Measurements from ENCODE around the gene ECHDC3.
"Not testable (repeated sequence)": the region's sequence is repeated elsewhere in the genome, so short reads cannot be mapped to it uniquely, and the experiment has no call there.

ECHDC3 gene

GRCh38 chr10:11715815-11716494 is 26.2 kb upstream of the ECHDC3 start:
- DNase-seq, result no peak

GRCh38 chr10:11716686-11717085 is 25.5 kb upstream of the ECHDC3 start:
- no peak for DNase-seq

GRCh38 chr10:11719496-11720259 is 22.5 kb upstream of the ECHDC3 start:
- no peak for DNase-seq

DNA sequence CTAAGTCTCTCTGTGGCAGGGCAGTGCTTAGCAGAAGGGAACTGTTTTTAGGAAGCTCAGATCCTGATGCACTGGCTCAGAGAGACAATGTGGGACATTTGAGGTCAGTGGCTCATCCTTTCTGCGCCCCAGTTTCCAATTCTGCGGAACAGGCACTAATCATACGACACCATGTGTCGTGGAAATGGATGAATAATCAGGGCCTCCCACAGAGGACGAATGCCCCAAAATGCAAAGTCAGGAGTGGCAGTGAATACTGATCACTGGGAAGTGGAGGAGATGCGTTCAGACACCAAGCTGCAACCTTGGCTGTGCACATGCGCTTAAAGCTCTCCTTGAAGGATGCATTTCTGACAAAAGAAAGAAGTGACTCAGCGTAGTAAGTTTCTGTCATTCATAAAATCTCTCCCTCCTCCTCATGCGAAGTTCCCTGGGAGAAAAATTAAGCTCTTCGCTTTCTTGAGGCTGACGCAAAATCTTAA is 21.9 kb upstream of the ECHDC3 start:
- DNase-seq, result no peak

DNA sequence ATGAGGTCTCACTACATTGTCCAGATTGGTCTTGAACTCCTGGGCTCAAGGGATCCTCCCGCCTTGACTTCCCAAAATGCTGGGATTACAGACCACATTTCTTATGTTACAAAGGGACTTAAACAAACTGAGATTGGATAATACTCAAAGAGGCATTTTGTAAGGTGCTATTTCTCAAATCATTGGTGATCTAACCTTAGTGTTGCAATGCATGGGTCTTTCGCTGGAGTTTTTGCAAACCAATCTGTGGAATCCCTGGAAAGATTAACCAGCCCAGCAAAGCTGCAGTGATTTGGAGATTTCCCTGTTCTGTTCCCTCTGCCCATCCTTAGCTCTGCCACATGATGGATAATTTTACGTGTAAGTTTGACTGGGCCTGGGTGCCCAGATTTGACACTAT is 20.4 kb upstream of the ECHDC3 start:
- DNase-seq, result no peak

DNA sequence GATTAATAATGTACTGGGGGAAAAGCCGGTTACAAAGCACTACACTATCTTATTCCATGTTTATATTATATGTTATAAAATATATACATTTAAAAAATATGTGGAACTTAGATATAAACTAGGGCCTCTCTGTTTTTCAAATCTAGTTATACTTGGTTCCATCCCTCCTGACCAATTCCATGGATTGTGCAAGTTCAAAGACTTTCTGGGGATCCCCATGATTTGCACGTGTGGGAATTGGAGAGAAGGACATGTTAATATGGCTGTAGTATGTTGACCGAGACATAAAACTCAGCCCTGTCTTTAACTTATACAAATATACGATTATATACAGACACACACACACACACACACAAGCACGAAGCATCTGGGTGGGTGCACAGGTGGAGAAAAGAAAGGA is 18.8 kb upstream of the ECHDC3 start:
- DNase-seq, result no peak

DNA sequence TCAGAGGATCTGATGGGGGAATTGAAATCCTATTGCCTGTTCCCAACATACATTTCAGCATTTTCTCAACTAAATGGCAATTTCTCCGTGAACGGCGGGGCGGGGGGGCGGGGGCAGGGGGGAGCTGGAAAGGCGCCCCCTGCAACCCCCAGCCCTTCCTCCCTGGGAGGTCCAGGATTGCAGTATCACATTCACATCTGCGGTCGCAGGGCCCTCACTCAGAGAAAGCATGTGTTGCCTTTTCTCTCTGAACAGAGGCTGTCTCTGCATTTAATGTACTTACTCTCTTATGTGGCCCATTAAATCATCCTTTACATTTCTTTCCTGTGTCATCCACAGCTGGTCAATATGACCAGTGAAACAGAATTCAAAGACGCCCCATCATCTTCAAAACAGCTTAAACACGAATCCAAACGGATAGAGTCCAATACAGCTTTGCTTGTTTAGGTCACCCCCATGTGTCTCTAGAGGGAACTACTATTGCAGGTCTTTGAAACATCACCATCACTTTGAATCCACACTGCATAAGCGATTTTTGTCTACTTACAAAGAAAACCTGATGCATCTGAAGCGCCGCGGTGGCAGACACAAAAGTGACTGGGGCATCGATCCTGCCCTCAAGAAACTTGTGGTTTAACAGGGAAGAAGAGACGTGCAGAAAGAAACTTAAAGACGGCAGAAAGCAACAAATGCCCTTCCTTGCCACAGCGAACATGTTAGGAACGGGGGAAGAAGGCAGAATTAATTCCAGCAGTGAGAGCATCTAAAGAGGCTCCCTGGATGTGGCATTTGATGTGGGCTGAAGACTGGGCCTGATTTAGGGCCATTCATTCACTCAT is 17.0 kb upstream of the ECHDC3 start:
- DNase-seq, result peak; percentile 70

- DNase-seq, result no peak
These were observed 16.3 kb upstream of the ECHDC3 start for GRCh38 chr10:11725912-11726311.

DNA sequence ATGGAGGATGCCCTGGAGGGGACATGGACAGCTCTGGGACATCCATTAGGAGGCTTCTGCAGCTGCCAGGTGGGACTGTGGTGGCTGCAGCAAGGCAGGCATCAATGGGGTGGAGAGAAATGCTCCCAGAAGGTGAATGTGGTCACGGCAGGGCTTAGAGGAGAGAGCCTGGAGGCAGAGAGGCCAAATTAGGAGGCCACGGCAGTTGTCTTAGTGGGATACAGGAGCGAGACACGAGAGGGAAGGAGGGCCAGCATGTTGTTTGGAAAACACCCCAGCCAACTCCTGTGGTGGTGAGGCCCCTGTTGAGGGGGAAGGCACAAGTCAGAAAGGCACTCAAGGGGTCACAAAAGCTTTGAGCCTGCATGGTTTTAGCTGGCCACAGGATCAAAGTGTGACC is 14.6 kb upstream of the ECHDC3 start:
- DNase-seq, result no peak

DNA sequence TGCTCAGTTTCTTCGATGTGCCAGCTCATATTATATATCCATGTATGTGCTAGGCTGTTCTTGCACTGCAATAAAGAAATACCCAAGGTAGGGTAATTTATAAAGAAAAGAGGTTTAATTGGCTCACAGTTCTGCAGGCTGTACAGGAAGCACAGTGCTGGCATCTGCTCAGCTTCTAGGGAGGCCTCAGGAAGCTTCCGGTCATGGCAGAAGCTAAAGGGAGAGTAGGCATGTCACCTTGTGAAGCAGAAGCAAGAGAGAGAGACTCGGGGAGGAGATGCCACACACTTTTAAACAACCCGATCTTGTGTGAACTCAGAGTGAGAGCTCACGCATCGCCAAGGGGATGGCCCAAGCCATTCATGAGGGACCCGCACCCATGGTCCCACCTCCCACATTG is 13.8 kb upstream of the ECHDC3 start:
- DNase-seq, result no peak

DNA sequence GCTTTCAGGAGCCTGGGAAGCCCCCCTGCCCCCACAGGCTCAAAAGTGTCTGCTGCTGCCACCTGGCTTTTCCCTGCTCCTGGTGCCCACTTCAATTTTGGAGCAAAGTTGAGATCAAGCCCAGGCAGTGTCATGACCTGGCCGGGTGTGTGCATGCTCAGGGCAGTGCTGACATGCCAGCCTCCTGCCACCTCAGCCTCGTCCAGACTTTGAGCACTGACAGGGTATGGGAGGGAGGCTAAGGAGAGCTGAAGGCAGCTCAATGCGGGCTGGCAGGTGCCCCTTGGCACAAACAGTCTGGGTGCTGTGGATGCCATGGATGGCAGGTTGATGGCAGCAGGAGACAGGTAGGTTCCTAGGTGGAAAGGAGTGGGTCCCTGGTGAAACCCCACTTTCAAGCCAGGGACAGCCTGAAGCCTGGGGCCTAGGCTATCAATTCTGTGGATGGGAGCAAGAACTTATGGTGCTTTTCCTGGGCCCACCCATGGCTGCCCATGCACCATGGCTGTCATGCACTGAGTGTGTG is 12.3 kb upstream of the ECHDC3 start:
- no peak for DNase-seq

DNA sequence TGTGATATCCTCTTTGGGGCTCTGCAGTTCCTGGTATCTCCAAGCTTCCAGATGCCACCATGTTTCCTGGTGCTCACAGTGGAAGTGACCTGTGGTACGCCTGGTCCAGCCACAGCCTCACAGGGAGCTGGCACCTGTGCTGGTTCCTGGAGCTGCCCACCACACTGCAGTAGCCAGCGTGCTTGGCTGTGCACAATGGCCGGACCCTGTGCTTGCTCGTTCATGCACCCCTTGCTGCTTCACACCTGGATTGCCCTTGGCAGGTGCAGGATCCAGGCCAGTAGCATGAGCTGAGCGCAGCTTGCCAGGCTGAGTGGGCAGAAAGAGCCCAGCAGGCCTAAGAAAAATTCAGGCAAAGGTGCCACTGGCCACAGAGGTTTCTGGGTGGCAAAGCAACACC is 11.4 kb upstream of the ECHDC3 start:
- DNase-seq, result no peak

GRCh38 chr10:11736767-11737166 is 5.4 kb upstream of the ECHDC3 start:
- DNase-seq, result not testable (repeated sequence)

- not testable (repeated sequence) for DNase-seq
These were observed 4.7 kb upstream of the ECHDC3 start for GRCh38 chr10:11737258-11738032.

GRCh38 chr10:11740907-11741306 is 1.3 kb upstream of the ECHDC3 start:
- DNase-seq, result no peak

DNA sequence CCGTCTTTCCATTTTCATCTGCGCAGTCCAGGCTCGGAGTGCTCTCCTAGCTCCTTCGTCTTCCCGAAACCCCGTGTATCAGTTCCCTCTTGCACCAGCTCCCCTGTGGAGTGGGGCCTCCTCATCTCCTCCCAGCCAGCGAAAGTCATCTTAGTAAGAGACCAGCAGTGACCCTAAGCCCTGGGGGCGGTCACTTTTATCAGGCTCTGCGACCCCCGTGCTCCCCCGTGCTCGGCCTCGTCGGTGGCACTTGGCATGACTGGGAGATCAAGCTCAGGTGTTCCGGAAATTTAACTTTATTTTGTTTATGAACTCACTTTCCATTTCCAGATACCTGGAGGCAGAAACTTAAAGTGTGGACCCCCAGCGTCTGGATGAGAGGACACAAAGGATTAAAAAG is 574 bp upstream of the ECHDC3 start:
- DNase-seq, result no peak

GRCh38 chr10:11742779-11743298 is 657 bp downstream of the ECHDC3 start:
- DNase-seq, result no peak

- DNase-seq, result no peak
These were observed 1.5 kb downstream of the ECHDC3 start for GRCh38 chr10:11743461-11744338.

- DNase-seq, result no peak
These were observed 2.9 kb downstream of the ECHDC3 start for GRCh38 chr10:11745045-11745444.

- DNase-seq, result no peak
These were observed 4.8 kb downstream of the ECHDC3 start for GRCh38 chr10:11746883-11747539.
